ENCODE results near the gene R3HDM4.

GRCh38 chr19:876780-877314, 36.2 kb downstream of the R3HDM4 start:
- TF ChIP-seq CTCF (IDR thresholded peaks at IDR 0.05 in 2 of 3, conservative IDR thresholded peaks at IDR 0.05 in 1 of 3; ENCODE audit: control insufficient read depth in 2 of 3, extremely low read depth in 1 of 3, insufficient read depth in 1 of 3, low read depth in 3 of 3, low read length in 3 of 3) = no peak
- TF ChIP-seq USF2 (IDR thresholded peaks at IDR 0.05; ENCODE audit: borderline replicate concordance, low read depth, low read length) = no peak
- no peak for TF ChIP-seq CHD4 (IDR thresholded peaks at IDR 0.05)
- no peak for TF ChIP-seq PBX3 (IDR thresholded peaks at IDR 0.05; ENCODE audit: insufficient replicate concordance, low read depth, low read length)
- no peak for TF ChIP-seq ATF2 (IDR thresholded peaks at IDR 0.05; ENCODE audit: low read length)
- TF ChIP-seq MYC (IDR thresholded peaks at IDR 0.05; ENCODE audit: insufficient read depth, insufficient read length, insufficient replicate concordance, low read length, severe bottlenecking) = no peak
- no peak for TF ChIP-seq CREM (IDR thresholded peaks at IDR 0.05; ENCODE audit: low read depth)

Data from GM12878 (cell line).